IMR-90 (cell line): ENCODE measurements around the gene TFEB. TPM values are rescaled to one million over a fixed set of nuclear protein-coding genes. Genes with fewer than 3 reads are reported as not detected.

Source experiments
- ATAC-seq: fragments of 200-7000 bp; cut with Tn5 transposase; 2 replicates; pipeline ENCODE4 v1.9.1; 2020; ENCODE audit warnings: low read depth, mild to moderate bottlenecking, moderate library complexity
- Bru-seq: library from RNA; stranded (reverse); fragments of 400-500 nt; gene quantifications from one replicate; lab custom pipeline; 2021; lab: Mats Ljungman, UMichigan
- BruChase-seq, 2 experiments: library from RNA; stranded (reverse); fragments of 400-500 nt; gene quantifications; one replicate each; lab custom pipeline; 2021; lab: Mats Ljungman, UMichigan
- BruUV-seq: library from RNA; stranded (reverse); fragments of 400-500 nt; replicated peaks from 2 replicates; lab custom pipeline; 2021; lab: Mats Ljungman, UMichigan
- CTCF ChIA-PET: fragments of 300-600 bp; formaldehyde crosslinking; extraction: SDS; loops from one replicate; lab custom pipeline; 2021; ENCODE audit warnings: antibody characterized with exemption; lab: Yijun Ruan, JAX
- POLR2A ChIA-PET: fragments of 300-600 bp; sonication (Branson Sonifier 250); formaldehyde crosslinking; loops from one replicate; lab custom pipeline; 2022; ENCODE audit warnings: antibody characterized with exemption; ENCODE audit not compliant: unreplicated experiment; lab: Charles Lee
- DNase-seq: peaks from one replicate; pipeline ENCODE4 v3.0.0; 2013
- H2AFZ ChIP-seq: replicated peaks from 2 replicates; pipeline ENCODE3; 2013; ENCODE audit warnings: low read length, mild to moderate bottlenecking; ENCODE audit not compliant: poor library complexity
- H2AK5ac ChIP-seq: 2 replicates; pipeline ENCODE4 v1.6.1; 2013; ENCODE audit warnings: low read depth, low read length, inconsistent platforms
- H2AK9ac ChIP-seq: replicated peaks from 2 replicates; pipeline ENCODE3; 2013; ENCODE audit warnings: mild to moderate bottlenecking, low read depth, low read length, moderate library complexity; ENCODE audit not compliant: poor library complexity
- H2BK120ac ChIP-seq: 2 replicates; pipeline ENCODE4 v1.6.1; 2013; ENCODE audit warnings: low read depth, low read length, inconsistent platforms
- H2BK15ac ChIP-seq: 3 replicates; pipeline ENCODE4 v1.6.1; 2013; ENCODE audit warnings: low read depth, low read length, inconsistent platforms
- H2BK20ac ChIP-seq: 2 replicates; pipeline ENCODE4 v1.6.1; 2013; ENCODE audit warnings: low read depth, mild to moderate bottlenecking, inconsistent platforms, low read length, moderate library complexity
- H2BK5ac ChIP-seq: 2 replicates; pipeline ENCODE4 v1.6.1; 2013; ENCODE audit warnings: mild to moderate bottlenecking, low read depth, low read length, inconsistent platforms; ENCODE audit not compliant: poor library complexity, severe bottlenecking
- H3K14ac ChIP-seq: replicated peaks from 2 replicates; pipeline ENCODE4 v1.6.1; 2013; ENCODE audit warnings: low read depth, low read length, inconsistent platforms
- H3K18ac ChIP-seq: 2 replicates; pipeline ENCODE4 v1.6.1; 2013; ENCODE audit warnings: low read depth, low read length, control low read depth
- H3K23ac ChIP-seq: 2 replicates; pipeline ENCODE4 v1.6.1; 2013; ENCODE audit warnings: low read depth, low read length, inconsistent platforms
- H3K27ac ChIP-seq: 2 replicates; pipeline ENCODE4 v1.5.1; 2013; ENCODE audit warnings: mild to moderate bottlenecking, control low read depth, low read length; ENCODE audit not compliant: insufficient read depth
- H3K27me3 ChIP-seq: 2 replicates; pipeline ENCODE4 v1.6.1; 2013; ENCODE audit warnings: low read length; ENCODE audit not compliant: control insufficient read depth, insufficient read depth
- H3K36me3 ChIP-seq: 2 replicates; pipeline ENCODE4 v1.6.1; 2013; ENCODE audit warnings: low read length, mixed read lengths; ENCODE audit not compliant: control insufficient read depth, insufficient read depth
- H3K4ac ChIP-seq: 2 replicates; pipeline ENCODE4 v1.6.1; 2013; ENCODE audit warnings: low read depth, low read length, inconsistent platforms
- H3K4me1 ChIP-seq: 2 replicates; pipeline ENCODE4 v1.6.1; 2013; ENCODE audit warnings: low read length, mixed read lengths; ENCODE audit not compliant: control insufficient read depth, insufficient read depth
- H3K4me2 ChIP-seq: 2 replicates; pipeline ENCODE4 v1.6.1; 2013; ENCODE audit warnings: low read depth, mild to moderate bottlenecking, control low read depth, low read length, moderate library complexity
- H3K4me3 ChIP-seq: 2 replicates; pipeline ENCODE4 v1.5.1; 2013; ENCODE audit warnings: low read depth, mild to moderate bottlenecking, control low read depth, low read length, moderate library complexity; ENCODE audit not compliant: insufficient read depth
- H3K56ac ChIP-seq: 2 replicates; pipeline ENCODE4 v1.6.1; 2013; ENCODE audit warnings: low read length, inconsistent platforms; ENCODE audit not compliant: insufficient read depth; ENCODE audit errors: extremely low read depth
- H3K79me1 ChIP-seq, 2 experiments: 2 replicates each; pipeline ENCODE4 v1.6.1; 2013; ENCODE audit warnings: low read length in 2 of 2, inconsistent platforms in 1 of 2, low read depth in 1 of 2
- H3K9ac ChIP-seq: 2 replicates; pipeline ENCODE4 v1.6.1; 2013; ENCODE audit warnings: low read depth, low read length, control low read depth
- H3K9me1 ChIP-seq: 2 replicates; pipeline ENCODE4 v1.6.1; 2013; ENCODE audit warnings: low read length, inconsistent platforms; ENCODE audit not compliant: insufficient read depth
- H3K9me3 ChIP-seq: 2 replicates; pipeline ENCODE4 v1.6.1; 2013; ENCODE audit warnings: low read length; ENCODE audit not compliant: control insufficient read depth, insufficient read depth
- H4K20me1 ChIP-seq: 2 replicates; pipeline ENCODE4 v1.6.1; 2013; ENCODE audit warnings: low read length, inconsistent platforms; ENCODE audit not compliant: insufficient read depth
- H4K5ac ChIP-seq: 2 replicates; pipeline ENCODE4 v1.6.1; 2013; ENCODE audit warnings: mild to moderate bottlenecking, low read depth, low read length, control low read depth
- H4K8ac ChIP-seq, 2 experiments: 2 replicates each; pipeline ENCODE4 v1.6.1; 2013; ENCODE audit warnings: low read depth in 2 of 2, low read length in 2 of 2, control low read depth in 1 of 2, inconsistent platforms in 1 of 2
- H4K91ac ChIP-seq: 2 replicates; pipeline ENCODE4 v1.6.1; 2013; ENCODE audit warnings: low read depth, low read length, inconsistent platforms; ENCODE audit not compliant: insufficient read depth
- BHLHE40 ChIP-seq: fragments of 150-350 bp; IDR thresholded peaks from 2 replicates; pipeline ENCODE4 v1.6.1; 2016; ENCODE audit warnings: mild to moderate bottlenecking, low read depth, low read length
- CEBPB ChIP-seq: IDR thresholded peaks from 2 replicates; pipeline ENCODE4 v1.6.1; 2012; ENCODE audit warnings: low read depth, low read length, improper control_type of control experiment
- FOS ChIP-seq: fragments of 150-350 bp; IDR thresholded peaks from 2 replicates; pipeline ENCODE4 v1.6.1; 2016; ENCODE audit warnings: low read depth, low read length
- MAZ ChIP-seq: IDR thresholded peaks from 2 replicates; pipeline ENCODE4 v1.6.1; 2012; ENCODE audit warnings: low read depth, mild to moderate bottlenecking, low read length, improper control_type of control experiment, moderate library complexity, borderline replicate concordance
- MXI1 ChIP-seq: IDR thresholded peaks from 2 replicates; pipeline ENCODE4 v1.6.1; 2012; ENCODE audit warnings: low read depth, mild to moderate bottlenecking, low read length, moderate library complexity, borderline replicate concordance
- RAD21 ChIP-seq: IDR thresholded peaks from 2 replicates; pipeline ENCODE4 v1.6.1; 2012; ENCODE audit warnings: low read length, improper control_type of control experiment
- RFX5 ChIP-seq: IDR thresholded peaks from 2 replicates; pipeline ENCODE4 v1.8.0; 2012; ENCODE audit warnings: low read depth, mild to moderate bottlenecking, low read length, moderate library complexity
- SMC3 ChIP-seq: fragments of 150-350 bp; IDR thresholded peaks from 2 replicates; pipeline ENCODE4 v1.6.1; 2016; ENCODE audit warnings: low read depth, mild to moderate bottlenecking, antibody characterized with exemption, low read length, moderate library complexity
- WGBS, 2 experiments: methylation state at CpG; one replicate each; pipeline versions ENCODE4 v1.1.5 to v1.1.7; 2013; ENCODE audit warnings: missing lambda C conversion rate in 2 of 2; ENCODE audit not compliant: insufficient read length in 1 of 2; ENCODE audit errors: extremely low coverage in 2 of 2; 5-methylcytosine and 5-hydroxymethylcytosine counted together
- dilution Hi-C: fragments of 300-500 bp; cut with HindIII; formaldehyde crosslinking; loops from one replicate; pipeline ENCODE4 v1.14.3; 2018; ENCODE audit warnings: low sequenced_read_pairs; ENCODE audit not compliant: unreplicated experiment
- in situ Hi-C: fragments of 300-500 bp; cut with MboI; formaldehyde crosslinking; loops from 3 replicates; pipeline ENCODE4 v1.14.3; 2019; ENCODE audit warnings: low sequenced_read_pairs, inconsistent platforms, mixed read lengths
- intact Hi-C: fragments of 100-400 bp; cut with micrococcal nuclease; formaldehyde crosslinking; loops from 2 replicates; pipeline ENCODE4 v1.10.0; 2022
- long read RNA-seq: library from polyadenylated mRNA; unstranded; transcript quantifications from one replicate; pipeline ENCODE4 v2.0.0, GENCODE V29; 2021; ENCODE audit not compliant: unreplicated experiment
- polyA plus RNA-seq, 3 experiments: library from polyadenylated mRNA; depleted of rRNA; stranded (reverse); fragments of >200 nt; gene quantifications; 2 replicates each; pipeline ENCODE4 v1.2.3, GENCODE V29; 2012; ENCODE audit warnings: low replicate concordance in 1 of 3
- total RNA-seq: library from RNA; depleted of rRNA; stranded (reverse); fragments of >200 nt; gene quantifications from 2 replicates; pipeline ENCODE4 v1.2.3, GENCODE V29; 2012; rRNA removed
- TF ChIP-seq, protein P1 (sequence below): conservative IDR thresholded peaks from 2 replicates; pipeline ENCODE4 v1.5.1; 2012; ENCODE audit warnings: mild to moderate bottlenecking, low read depth, low read length, improper control_type of control experiment
- TF ChIP-seq, protein P2 (sequence below): fragments of 150-350 bp; IDR thresholded peaks from 2 replicates; pipeline ENCODE4 v1.6.1; 2016; ENCODE audit warnings: low read depth, mild to moderate bottlenecking, low read length, moderate library complexity, borderline replicate concordance
- TF ChIP-seq, protein P3 (sequence below): fragments of 150-350 bp; IDR thresholded peaks from 2 replicates; pipeline ENCODE4 v1.6.1; 2017; ENCODE audit warnings: mild to moderate bottlenecking, antibody characterized with exemption, low read length, low read depth

Gene TFEB
- total RNA-seq (4.4 and 4.5 TPM in 2 replicates), polyA plus RNA-seq (2012; rRNA removed) (4.7 and 4.9 TPM in 2 replicates), Bru-seq, nascent RNA (percentile 57 among the genes with signal in this experiment), BruChase-seq, experiment 1, labeled RNA remaining after a 6-hour chase (percentile 61 among the genes with signal in this experiment), BruChase-seq, experiment 2, labeled RNA remaining after a 2-hour chase (percentile 61 among the genes with signal in this experiment)
- 3.7 and 4.9 TPM in 2 replicates for polyA plus RNA-seq (2012; cell fraction: cytosol; rRNA removed)
- 8.0 and 14.7 TPM in 2 replicates for polyA plus RNA-seq (2012; cell fraction: nucleus; rRNA removed; ENCODE audit: low replicate concordance)
- long read RNA-seq, partial matches to known transcripts = 1 of 7 reads
- long read RNA-seq, other reads (novel, unspliced or antisense) = 2 of 7 reads

DNA sequence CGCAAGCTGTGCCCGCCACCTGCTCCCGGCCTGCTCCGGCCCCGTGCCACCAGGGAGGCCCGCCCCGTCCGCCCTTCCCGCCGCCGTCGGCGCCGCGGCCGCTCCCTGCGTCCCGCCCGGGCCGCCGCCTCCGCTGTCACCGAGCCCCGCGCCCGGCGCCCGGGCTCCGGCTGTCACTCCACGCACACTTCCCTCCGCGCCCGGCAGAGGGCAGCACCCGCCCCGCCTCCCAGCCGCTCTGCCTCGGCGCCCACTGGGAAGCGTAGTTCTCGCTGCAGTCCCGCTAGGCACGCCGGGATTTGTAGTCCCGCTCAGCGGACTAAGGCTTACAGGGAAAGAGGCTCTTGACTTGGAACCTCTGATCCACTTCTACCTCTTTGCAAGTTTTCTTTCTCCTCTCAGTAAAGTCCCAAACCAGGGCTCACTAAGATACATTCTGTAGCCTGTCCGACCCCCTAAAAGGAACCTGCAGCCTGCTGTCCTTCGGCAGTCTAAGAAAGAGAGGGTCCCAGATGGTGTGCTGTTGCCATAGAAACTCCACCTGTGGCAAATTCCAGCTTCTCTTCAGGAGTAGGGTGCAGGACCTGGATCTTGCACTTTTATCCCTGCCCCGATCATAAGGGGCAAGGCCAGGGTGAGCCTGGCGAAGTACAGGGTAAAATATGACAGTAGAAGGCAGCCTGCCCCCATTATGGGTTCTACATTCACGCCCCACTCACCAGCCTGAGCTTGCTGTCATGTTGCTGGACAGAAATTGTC is at the start of gene TFEB:
Gene TFEB, minus strand, starts transcription at position 182 of the 759 bp plus-strand sequence. CDS start 44,395 bp downstream, outside the sequence.
- ChIA-PET CTCF (no interaction called here), POLR2A (no interaction called here)
- peak within 1 kb of the TSS in 1 of 2 experiments; percentile 74; a peak in 2 of 4 replicates for H4K8ac ChIP-seq
- WGBS, 2 experiments = 0% methylated on average over 7 of the region's 50 CpGs; no CpG with 5 or more reads in 1 of the 2 experiments
- in situ Hi-C loops (no loop called here), intact Hi-C loops (loop anchor here (1.0 to 2.0 kb wide), 3 partner anchors 29 to 41 kb away; no protein-coding TSS in a partner anchor), dilution Hi-C loops (no loop called here)
- H3K4me2 ChIP-seq = peak within 1 kb of the TSS; percentile 80
- ATAC-seq (peak; percentile 75), DNase-seq (peak; percentile 85)
- peak within 1 kb of the TSS; percentile 77 for H2BK5ac ChIP-seq
- peak within 1 kb of the TSS; percentile 75 for H2AK9ac ChIP-seq
- no peak within 1 kb of the TSS for H2AK5ac ChIP-seq
- H3K27ac ChIP-seq = peak within 1 kb of the TSS; percentile 70
- BruUV-seq = no TSS peak
- peaks cover 2% of the 10 kb centered on the region; the same call in 1 of the 2 replicates for H3K27me3 ChIP-seq
- no peaks in the 10 kb centered on the region for H3K9me3 ChIP-seq
- peak within 1 kb of the TSS; percentile 88 for H3K4me3 ChIP-seq
- H4K20me1 ChIP-seq = no peaks in the 10 kb centered on the region
- peak within 1 kb of the TSS; percentile 95 for H2AFZ ChIP-seq
- H3K56ac ChIP-seq = no peak within 1 kb of the TSS
- no peak within 1 kb of the TSS; the same call in 1 of the 2 replicates for H4K91ac ChIP-seq
- H4K5ac ChIP-seq = no peak within 1 kb of the TSS
- no peak within 1 kb of the TSS for H3K23ac ChIP-seq
- H2BK15ac ChIP-seq = no peak within 1 kb of the TSS
- no peaks in the 10 kb centered on the region for H3K36me3 ChIP-seq
- peaks cover 5% of the 10 kb centered on the region; the same call in 1 of the 2 replicates for H3K9me1 ChIP-seq
- peaks cover 6 to 20% of the 10 kb centered on the region in 2 experiments; a peak in 2 of 4 replicates for H3K79me1 ChIP-seq
- peak within 1 kb of the TSS; percentile 66 for H3K9ac ChIP-seq
- peaks cover 14% of the 10 kb centered on the region for H3K4me1 ChIP-seq
- H3K14ac ChIP-seq = no peak within 1 kb of the TSS
- no peak within 1 kb of the TSS for H2BK120ac ChIP-seq
- peak within 1 kb of the TSS; percentile 47; the same call in 1 of the 2 replicates for H3K18ac ChIP-seq
- TF ChIP-seq CEBPB (no peak), MAZ (peak; percentile 85; the same call in 1 of the 2 replicates), SMC3 (peak; percentile 69), BHLHE40 (no peak), RFX5 (no peak), RAD21 (peak; percentile 63), MXI1 (peak; percentile 77; the same call in 1 of the 2 replicates), FOS (no peak)
- TF ChIP-seq, protein P1, sequence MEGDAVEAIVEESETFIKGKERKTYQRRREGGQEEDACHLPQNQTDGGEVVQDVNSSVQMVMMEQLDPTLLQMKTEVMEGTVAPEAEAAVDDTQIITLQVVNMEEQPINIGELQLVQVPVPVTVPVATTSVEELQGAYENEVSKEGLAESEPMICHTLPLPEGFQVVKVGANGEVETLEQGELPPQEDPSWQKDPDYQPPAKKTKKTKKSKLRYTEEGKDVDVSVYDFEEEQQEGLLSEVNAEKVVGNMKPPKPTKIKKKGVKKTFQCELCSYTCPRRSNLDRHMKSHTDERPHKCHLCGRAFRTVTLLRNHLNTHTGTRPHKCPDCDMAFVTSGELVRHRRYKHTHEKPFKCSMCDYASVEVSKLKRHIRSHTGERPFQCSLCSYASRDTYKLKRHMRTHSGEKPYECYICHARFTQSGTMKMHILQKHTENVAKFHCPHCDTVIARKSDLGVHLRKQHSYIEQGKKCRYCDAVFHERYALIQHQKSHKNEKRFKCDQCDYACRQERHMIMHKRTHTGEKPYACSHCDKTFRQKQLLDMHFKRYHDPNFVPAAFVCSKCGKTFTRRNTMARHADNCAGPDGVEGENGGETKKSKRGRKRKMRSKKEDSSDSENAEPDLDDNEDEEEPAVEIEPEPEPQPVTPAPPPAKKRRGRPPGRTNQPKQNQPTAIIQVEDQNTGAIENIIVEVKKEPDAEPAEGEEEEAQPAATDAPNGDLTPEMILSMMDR = peak; percentile 99
- TF ChIP-seq, protein P2, sequence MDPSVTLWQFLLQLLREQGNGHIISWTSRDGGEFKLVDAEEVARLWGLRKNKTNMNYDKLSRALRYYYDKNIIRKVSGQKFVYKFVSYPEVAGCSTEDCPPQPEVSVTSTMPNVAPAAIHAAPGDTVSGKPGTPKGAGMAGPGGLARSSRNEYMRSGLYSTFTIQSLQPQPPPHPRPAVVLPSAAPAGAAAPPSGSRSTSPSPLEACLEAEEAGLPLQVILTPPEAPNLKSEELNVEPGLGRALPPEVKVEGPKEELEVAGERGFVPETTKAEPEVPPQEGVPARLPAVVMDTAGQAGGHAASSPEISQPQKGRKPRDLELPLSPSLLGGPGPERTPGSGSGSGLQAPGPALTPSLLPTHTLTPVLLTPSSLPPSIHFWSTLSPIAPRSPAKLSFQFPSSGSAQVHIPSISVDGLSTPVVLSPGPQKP = no peak
- TF ChIP-seq, protein P3, sequence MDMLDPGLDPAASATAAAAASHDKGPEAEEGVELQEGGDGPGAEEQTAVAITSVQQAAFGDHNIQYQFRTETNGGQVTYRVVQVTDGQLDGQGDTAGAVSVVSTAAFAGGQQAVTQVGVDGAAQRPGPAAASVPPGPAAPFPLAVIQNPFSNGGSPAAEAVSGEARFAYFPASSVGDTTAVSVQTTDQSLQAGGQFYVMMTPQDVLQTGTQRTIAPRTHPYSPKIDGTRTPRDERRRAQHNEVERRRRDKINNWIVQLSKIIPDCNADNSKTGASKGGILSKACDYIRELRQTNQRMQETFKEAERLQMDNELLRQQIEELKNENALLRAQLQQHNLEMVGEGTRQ = peak; percentile 7; the same call in 1 of the 2 replicates
- no peak within 1 kb of the TSS for H3K4ac ChIP-seq
- no peak within 1 kb of the TSS for H2BK20ac ChIP-seq
